Measurements from ENCODE around the gene KIAA0825. TPM values are rescaled to one million over a fixed set of nuclear protein-coding genes. Genes with fewer than 3 reads are reported as not detected.

The KIAA0825 gene
- polyA plus RNA-seq, 3 donors, result 0.56 to 1.3 (median 0.89) TPM

DNA sequence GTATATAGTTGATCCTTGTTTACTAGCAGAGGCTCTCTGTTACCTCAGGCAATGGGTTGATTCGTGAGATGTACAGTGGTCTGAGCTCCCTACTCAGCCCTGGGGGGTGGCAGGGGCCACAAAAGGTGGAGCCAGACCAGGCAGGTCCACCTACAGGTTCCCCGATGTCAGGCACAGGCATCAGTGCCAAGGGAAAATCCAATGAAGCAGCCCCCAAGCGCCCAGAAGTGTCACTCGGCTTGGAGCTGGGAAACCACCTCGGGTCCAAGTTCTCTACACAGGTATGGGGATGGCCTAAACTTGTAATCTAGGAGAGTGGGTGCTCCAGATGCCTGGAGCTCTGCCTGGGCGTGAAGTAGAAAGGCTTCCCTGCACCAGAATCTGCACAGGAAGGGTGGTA lies 188.8 kb downstream of the KIAA0825 start:
- Histone ChIP-seq H3K36me3 (replicated peaks in 1 of 2; ENCODE audit: control insufficient read depth in 1 of 2, insufficient read depth in 2 of 2, low read length in 2 of 2) (no peaks in the 10 kb centered on the region), H3K9me3 (replicated peaks in 1 of 2; ENCODE audit: control insufficient read depth in 1 of 2, insufficient read depth in 1 of 2, low read length in 2 of 2) (no peaks in the 10 kb centered on the region), H3K27me3 (ENCODE audit: control insufficient read depth in 2 of 2, insufficient read depth in 2 of 2, low read length in 2 of 2) (no peaks in the 10 kb centered on the region), H3K4me2 (replicated peaks; ENCODE audit: extremely low read depth, low read length, poor library complexity, severe bottlenecking) (no peak overlapping the region), H3K79me2 (ENCODE audit: insufficient read depth, low read length) (no peaks in the 10 kb centered on the region), H3K4me1 (ENCODE audit: control insufficient read depth in 1 of 2, insufficient read depth in 2 of 2, low read length in 2 of 2) (peaks cover 21 to 26% of the 10 kb centered on the region in 2 donors), H2AFZ (ENCODE audit: insufficient read depth, low read depth, low read length, poor library complexity, severe bottlenecking) (no peak overlapping the region), H3K9ac (ENCODE audit: insufficient read depth, low read length, poor library complexity, severe bottlenecking) (no peak overlapping the region), H4K20me1 (ENCODE audit: insufficient read depth, low read length) (no peaks in the 10 kb centered on the region), H3K27ac (ENCODE audit: low read depth in 1 of 2, low read length in 2 of 2) (no peak overlapping the region), H3K4me3 (replicated peaks in 1 of 3; ENCODE audit: low read depth in 2 of 3, low read length in 3 of 3) (no peak overlapping the region)
- intact Hi-C loops (cut with micrococcal nuclease), result no loop called here
- H3K27me3 Mint-ChIP-seq (ENCODE audit: low read depth in 3 of 3), result no peaks in the 10 kb centered on the region
- no peak overlapping the region for H3K27ac Mint-ChIP-seq
- no peak for DNase-seq
- H3K9me3 Mint-ChIP-seq, result peaks cover 0 to 14% (median 4%) of the 10 kb centered on the region in 7 donors
- H3K4me3 Mint-ChIP-seq, result no peak overlapping the region
- TF ChIP-seq, protein P1, sequence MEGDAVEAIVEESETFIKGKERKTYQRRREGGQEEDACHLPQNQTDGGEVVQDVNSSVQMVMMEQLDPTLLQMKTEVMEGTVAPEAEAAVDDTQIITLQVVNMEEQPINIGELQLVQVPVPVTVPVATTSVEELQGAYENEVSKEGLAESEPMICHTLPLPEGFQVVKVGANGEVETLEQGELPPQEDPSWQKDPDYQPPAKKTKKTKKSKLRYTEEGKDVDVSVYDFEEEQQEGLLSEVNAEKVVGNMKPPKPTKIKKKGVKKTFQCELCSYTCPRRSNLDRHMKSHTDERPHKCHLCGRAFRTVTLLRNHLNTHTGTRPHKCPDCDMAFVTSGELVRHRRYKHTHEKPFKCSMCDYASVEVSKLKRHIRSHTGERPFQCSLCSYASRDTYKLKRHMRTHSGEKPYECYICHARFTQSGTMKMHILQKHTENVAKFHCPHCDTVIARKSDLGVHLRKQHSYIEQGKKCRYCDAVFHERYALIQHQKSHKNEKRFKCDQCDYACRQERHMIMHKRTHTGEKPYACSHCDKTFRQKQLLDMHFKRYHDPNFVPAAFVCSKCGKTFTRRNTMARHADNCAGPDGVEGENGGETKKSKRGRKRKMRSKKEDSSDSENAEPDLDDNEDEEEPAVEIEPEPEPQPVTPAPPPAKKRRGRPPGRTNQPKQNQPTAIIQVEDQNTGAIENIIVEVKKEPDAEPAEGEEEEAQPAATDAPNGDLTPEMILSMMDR (IDR thresholded peaks at IDR 0.05), result no peak
- WGBS (ENCODE audit: insufficient coverage), result 88% methylated on average over 6 of the region's 6 CpGs
- H3K4me1 Mint-ChIP-seq, result peaks cover 23% of the 10 kb centered on the region
- peaks cover 0 to 3% of the 10 kb centered on the region in 2 donors for H3K36me3 Mint-ChIP-seq

DNA sequence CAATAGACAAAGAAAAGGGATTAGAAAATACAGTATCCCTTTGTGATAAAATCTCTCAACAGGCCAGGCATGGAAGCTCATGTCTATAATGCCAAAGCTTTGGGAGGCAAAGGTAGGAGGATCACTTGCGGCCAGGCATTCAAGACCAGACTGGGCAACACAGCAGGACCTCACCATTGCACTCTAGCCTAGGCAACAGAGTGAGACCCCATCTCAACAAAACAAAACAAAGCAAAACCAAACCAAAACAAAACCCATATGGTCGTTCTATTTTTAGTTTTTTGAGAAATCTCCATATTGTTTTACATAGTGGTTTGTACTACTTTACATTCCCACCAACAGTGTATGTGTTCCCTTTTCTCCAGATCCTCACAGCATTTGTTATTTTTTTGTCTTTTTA lies 193.0 kb downstream of the KIAA0825 start:
- no peaks in the 10 kb centered on the region for H3K27me3 ChIP-seq (ENCODE audit: control insufficient read depth in 2 of 2, insufficient read depth in 2 of 2, low read length in 2 of 2)
- H3K4me1 Mint-ChIP-seq, result peaks cover 16% of the 10 kb centered on the region
- H3K9me3 Mint-ChIP-seq, result peaks cover 0 to 14% (median 4%) of the 10 kb centered on the region in 7 donors
- no peak for DNase-seq
- intact Hi-C loops (cut with micrococcal nuclease), result no loop called here
- no peak overlapping the region for H3K4me2 ChIP-seq (replicated peaks; ENCODE audit: extremely low read depth, low read length, poor library complexity, severe bottlenecking)
- H2AFZ ChIP-seq (ENCODE audit: insufficient read depth, low read depth, low read length, poor library complexity, severe bottlenecking), result no peak overlapping the region
- no peaks in the 10 kb centered on the region for H3K27me3 Mint-ChIP-seq (ENCODE audit: low read depth in 3 of 3)
- no CpG with 5 or more reads among the region's 2 CpGs for WGBS (ENCODE audit: insufficient coverage)
- no peaks in the 10 kb centered on the region for H3K79me2 ChIP-seq (ENCODE audit: insufficient read depth, low read length)
- no peak overlapping the region for H3K27ac ChIP-seq (ENCODE audit: low read depth in 1 of 2, low read length in 2 of 2)
- H3K9ac ChIP-seq (ENCODE audit: insufficient read depth, low read length, poor library complexity, severe bottlenecking), result no peak overlapping the region
- H3K4me3 Mint-ChIP-seq, result no peak overlapping the region
- H4K20me1 ChIP-seq (ENCODE audit: insufficient read depth, low read length), result no peaks in the 10 kb centered on the region
- TF ChIP-seq, protein P1 (IDR thresholded peaks at IDR 0.05), result no peak
- no peaks in the 10 kb centered on the region for H3K9me3 ChIP-seq (replicated peaks in 1 of 2; ENCODE audit: control insufficient read depth in 1 of 2, insufficient read depth in 1 of 2, low read length in 2 of 2)
- no peak overlapping the region for H3K27ac Mint-ChIP-seq
- no peak overlapping the region for H3K4me3 ChIP-seq (replicated peaks in 1 of 3; ENCODE audit: low read depth in 2 of 3, low read length in 3 of 3)
- H3K36me3 Mint-ChIP-seq, result peaks cover 0 to 3% of the 10 kb centered on the region in 2 donors
- H3K4me1 ChIP-seq (ENCODE audit: control insufficient read depth in 1 of 2, insufficient read depth in 2 of 2, low read length in 2 of 2), result peaks cover 13 to 19% of the 10 kb centered on the region in 2 donors
- H3K36me3 ChIP-seq (replicated peaks in 1 of 2; ENCODE audit: control insufficient read depth in 1 of 2, insufficient read depth in 2 of 2, low read length in 2 of 2), result no peaks in the 10 kb centered on the region

All from CD14-positive monocyte (primary cell).